Measurements from ENCODE around the gene MAD1L1. TPM values are rescaled to one million over a fixed set of nuclear protein-coding genes. Genes with fewer than 3 reads are reported as not detected.

Gene MAD1L1
- total and polyA plus RNA-seq, 8 donors = 21.4 to 58.8 (median 22.5) TPM

GRCh38 chr7:1848911-1849311 is 383.8 kb downstream of the MAD1L1 start:
- Histone ChIP-seq H3K9me3 (no peaks in the 10 kb centered on the region), H3K4me1 (no peaks in the 10 kb centered on the region), H3K27me3 (no peaks in the 10 kb centered on the region), H3K36me3 (peaks cover 0 to 22% of the 10 kb centered on the region in 2 donors), H3K27ac (no peak overlapping the region), H3K4me3 (no peak overlapping the region)
- ATAC-seq = no peak
- DNase-seq = no peak
- intact Hi-C loops (cut with DNase I) = no loop called here
- no peak for TF ChIP-seq CTCF (IDR thresholded peaks at IDR 0.05)

- Histone ChIP-seq H3K4me3 (no peak overlapping the region), H3K27me3 (no peaks in the 10 kb centered on the region), H3K36me3 (peaks cover 0 to 23% of the 10 kb centered on the region in 2 donors), H3K27ac (no peak overlapping the region), H3K9me3 (no peaks in the 10 kb centered on the region), H3K4me1 (no peaks in the 10 kb centered on the region)
- intact Hi-C loops (cut with DNase I) = no loop called here
- DNase-seq (peak in 2 of 4 donors; percentile 26 to 65), ATAC-seq (no peak)
- TF ChIP-seq CTCF (IDR thresholded peaks at IDR 0.05) = no peak
Observed at GRCh38 chr7:1848013-1848640, 384.6 kb downstream of the MAD1L1 start.

GRCh38 chr7:1847260-1848001 is 385.3 kb downstream of the MAD1L1 start:
- intact Hi-C loops (cut with DNase I) = no loop called here
- ATAC-seq (no peak), DNase-seq (peak in 2 of 4 donors; percentile 24 to 79)
- no peaks in the 10 kb centered on the region for H3K9me3 ChIP-seq
- no peak overlapping the region for H3K27ac ChIP-seq
- TF ChIP-seq CTCF (IDR thresholded peaks at IDR 0.05) = no peak
- no peak overlapping the region for H3K4me3 ChIP-seq
- peaks cover 0 to 30% of the 10 kb centered on the region in 2 donors for H3K36me3 ChIP-seq
- no peaks in the 10 kb centered on the region for H3K4me1 ChIP-seq
- H3K27me3 ChIP-seq = no peaks in the 10 kb centered on the region

GRCh38 chr7:1846331-1847065 is 386.2 kb downstream of the MAD1L1 start:
- Histone ChIP-seq H3K4me1 (no peaks in the 10 kb centered on the region), H3K9me3 (no peaks in the 10 kb centered on the region), H3K27ac (no peak overlapping the region), H3K36me3 (peaks cover 0 to 33% of the 10 kb centered on the region in 2 donors), H3K27me3 (no peaks in the 10 kb centered on the region), H3K4me3 (no peak overlapping the region)
- intact Hi-C loops (cut with DNase I) = no loop called here
- no peak for ATAC-seq
- DNase-seq = peak in 2 of 4 donors; percentile 22 to 62
- TF ChIP-seq CTCF (IDR thresholded peaks at IDR 0.05) = no peak

All from left lung (tissue), 10 donors.